Sigmoid colon (tissue), 4 donors: Measurements from ENCODE around the gene STBD1.

Experiments used
- CTCF ChIP-seq, 4 experiments: fragments of 450-650 bp in 3 of 4; fragments of 200-600 bp in 1 of 4; IDR thresholded peaks; one replicate each; pipeline ENCODE4 v1.5.1; 2016 to 2019; ENCODE audit warnings: antibody characterized with exemption in 4 of 4, mild to moderate bottlenecking in 3 of 4, moderate library complexity in 2 of 4
- EP300 ChIP-seq, 4 donors: sonication (generic); formaldehyde crosslinking; IDR thresholded peaks; one replicate each; pipeline ENCODE4 v1.6.1; 2017; ENCODE audit warnings: antibody characterized with exemption in 4 of 4
- POLR2AphosphoS5 ChIP-seq, 4 donors: sonication (generic); formaldehyde crosslinking; IDR thresholded peaks; one replicate each; pipeline ENCODE4 v1.6.1; 2017; ENCODE audit warnings: antibody characterized with exemption in 4 of 4

GRCh38 chr4:76306882-76307659 is 538 bp downstream of the STBD1 start:
- no peak for TF ChIP-seq POLR2AphosphoS5 (IDR thresholded peaks at IDR 0.05)
- TF ChIP-seq CTCF (IDR thresholded peaks at IDR 0.05): peak in 2 of 4 experiments; percentile 33 to 35
- TF ChIP-seq EP300 (IDR thresholded peaks at IDR 0.05): no peak
